Measurements from ENCODE around the gene ABCB7.

GRCh38 chrX:75118296-75118695 lies 37.8 kb downstream of the ABCB7 start:
- TF ChIP-seq CTCF (IDR thresholded peaks at IDR 0.05; ENCODE audit: insufficient read depth, low read length), result no peak
- no peak for TF ChIP-seq POLR2AphosphoS5 (IDR thresholded peaks at IDR 0.05; ENCODE audit: low read depth)
- TF ChIP-seq REST (IDR thresholded peaks at IDR 0.05; ENCODE audit: insufficient replicate concordance, low read depth), result no peak
- TF ChIP-seq GABPA (IDR thresholded peaks at IDR 0.05; ENCODE audit: low read depth), result no peak
- TF ChIP-seq SPI1 (IDR thresholded peaks at IDR 0.05; ENCODE audit: borderline replicate concordance, low read depth), result peak; percentile 34; the same call in 1 of the 2 replicates

Data from HL-60 (cell line).